ENCODE measurements around the gene CRTC1. TPM values are rescaled to one million over a fixed set of nuclear protein-coding genes. Genes with fewer than 3 reads are reported as not detected.
A peak's percentile ranks its signal among the peaks of the same experiment; 100 is the strongest.

CRTC1 gene
- total RNA-seq, 3 donors from 2014 or later = 11.5 to 15.1 (median 12.5) TPM

DNA sequence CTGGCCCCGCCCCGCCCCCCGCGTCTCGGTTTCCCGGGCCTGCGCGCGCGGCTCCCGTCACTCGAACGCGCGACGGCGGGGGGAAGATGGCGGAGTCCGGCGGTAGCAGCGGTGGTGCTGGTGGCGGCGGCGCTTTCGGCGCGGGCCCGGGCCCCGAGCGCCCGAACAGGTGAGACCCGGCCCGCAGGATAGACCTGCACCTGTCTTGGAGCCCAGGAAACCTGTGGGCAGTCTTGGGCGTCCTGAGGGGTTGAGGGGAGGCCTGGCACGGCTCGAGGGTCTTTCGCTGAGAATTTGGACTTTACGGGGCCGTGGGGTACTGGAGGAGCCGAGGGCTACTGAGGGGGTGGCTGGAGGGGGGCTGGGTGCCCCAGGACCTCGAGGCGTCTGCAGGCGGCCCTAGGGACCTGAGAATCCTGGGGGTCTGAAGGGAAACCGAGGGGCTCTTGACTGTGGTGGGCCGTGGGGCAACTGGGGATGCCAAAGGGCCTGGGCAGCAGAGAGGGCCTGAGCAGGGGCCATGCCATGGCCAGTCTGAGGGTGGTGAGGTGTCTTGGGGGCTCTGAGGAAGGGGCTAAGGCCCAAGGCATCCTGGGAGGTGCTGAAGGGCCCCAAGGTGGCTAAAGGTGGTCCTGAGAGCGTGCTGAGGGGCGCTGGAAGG lies 46.4 kb upstream of the CRTC1 start, which contains the start of gene KLHL26:
KLHL26 (plus strand) TSS at position 60 of the 661 bp plus-strand sequence; CDS start at position 87, 27 bp downstream.
- DNase-seq = no peak
- no peak for ATAC-seq
- no peaks in the 10 kb centered on the region for H3K9me3 ChIP-seq
- peaks cover 24% of the 10 kb centered on the region for H3K4me1 ChIP-seq (ENCODE audit: low read depth)
- no peaks in the 10 kb centered on the region for H3K36me3 ChIP-seq (ENCODE audit: low read depth)
- peak within 1 kb of the TSS; percentile 25 for H3K4me3 ChIP-seq
- intact Hi-C loops (cut with DNase I, micrococcal nuclease) = no loop called here
- no peak for TF ChIP-seq CTCF (IDR thresholded peaks at IDR 0.05)

GRCh38 chr19:18637673-18638630 lies 45.5 kb upstream of the CRTC1 start:
- Histone ChIP-seq H3K9me3 (no peaks in the 10 kb centered on the region), H3K4me3 (no peak overlapping the region), H3K36me3 (ENCODE audit: low read depth) (no peaks in the 10 kb centered on the region), H3K4me1 (ENCODE audit: low read depth) (peaks cover 24% of the 10 kb centered on the region)
- TF ChIP-seq CTCF (IDR thresholded peaks at IDR 0.05) = no peak
- intact Hi-C loops (cut with DNase I, micrococcal nuclease) = no loop called here
- DNase-seq = peak; percentile 67 to 71 (median 67)
- peak; percentile 43 for ATAC-seq

- intact Hi-C loops (cut with DNase I, micrococcal nuclease) = no loop called here
- ATAC-seq (no peak), DNase-seq (no peak)
- Histone ChIP-seq H3K4me1 (ENCODE audit: low read depth) (peaks cover 24% of the 10 kb centered on the region), H3K9me3 (no peaks in the 10 kb centered on the region), H3K36me3 (ENCODE audit: low read depth) (no peaks in the 10 kb centered on the region), H3K4me3 (no peak overlapping the region)
- no peak for TF ChIP-seq CTCF (IDR thresholded peaks at IDR 0.05)
Observed at GRCh38 chr19:18639706-18640243, 43.7 kb upstream of the CRTC1 start.

DNA sequence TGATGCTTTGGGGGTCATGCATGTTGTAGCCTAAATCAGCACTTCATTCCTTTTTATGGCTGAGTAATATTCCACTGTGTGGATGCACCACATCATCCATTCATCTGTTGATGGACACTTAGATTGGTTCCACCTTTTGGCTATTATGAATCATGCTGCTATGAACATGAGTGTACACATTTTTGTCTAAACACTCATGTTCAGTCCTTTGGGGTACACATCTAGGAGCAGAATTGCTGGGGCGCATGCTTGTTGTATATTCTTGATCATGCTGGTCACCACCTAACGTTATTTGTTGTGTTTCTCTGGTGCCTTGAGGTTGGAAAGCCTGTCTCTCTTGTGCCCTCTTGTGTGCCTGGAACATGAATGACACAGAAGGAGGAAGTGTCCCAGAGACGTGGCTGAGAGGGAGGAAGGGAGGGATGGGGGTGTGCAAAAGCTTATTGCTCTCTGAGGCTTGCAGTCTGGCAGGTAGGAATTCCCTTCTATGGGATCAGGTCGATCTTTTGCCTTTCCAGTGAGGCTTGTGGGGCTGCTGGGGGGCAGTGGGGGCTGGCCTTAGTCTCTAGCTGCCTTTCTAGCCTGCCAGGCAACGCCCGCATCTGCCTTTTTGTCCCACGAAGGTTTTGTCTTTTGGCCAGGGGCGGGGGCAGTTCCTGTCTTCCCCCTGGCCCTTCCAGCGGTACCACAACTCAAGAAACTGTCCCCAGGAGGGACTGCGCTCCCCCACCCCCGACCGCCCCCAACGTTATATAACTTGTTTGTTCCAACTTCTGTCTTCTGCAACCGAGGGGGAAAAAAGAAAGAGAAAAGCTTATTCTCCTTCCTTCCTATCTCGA lies 39.1 kb upstream of the CRTC1 start:
- Histone ChIP-seq H3K4me1 (ENCODE audit: low read depth) (peaks cover 7% of the 10 kb centered on the region), H3K36me3 (ENCODE audit: low read depth) (no peaks in the 10 kb centered on the region), H3K4me3 (no peak overlapping the region), H3K9me3 (no peaks in the 10 kb centered on the region)
- intact Hi-C loops (cut with DNase I, micrococcal nuclease) = no loop called here
- peak in 1 of 3 donors; percentile 36 for DNase-seq
- TF ChIP-seq CTCF (IDR thresholded peaks at IDR 0.05) = no peak
- ATAC-seq = peak; percentile 83

DNA sequence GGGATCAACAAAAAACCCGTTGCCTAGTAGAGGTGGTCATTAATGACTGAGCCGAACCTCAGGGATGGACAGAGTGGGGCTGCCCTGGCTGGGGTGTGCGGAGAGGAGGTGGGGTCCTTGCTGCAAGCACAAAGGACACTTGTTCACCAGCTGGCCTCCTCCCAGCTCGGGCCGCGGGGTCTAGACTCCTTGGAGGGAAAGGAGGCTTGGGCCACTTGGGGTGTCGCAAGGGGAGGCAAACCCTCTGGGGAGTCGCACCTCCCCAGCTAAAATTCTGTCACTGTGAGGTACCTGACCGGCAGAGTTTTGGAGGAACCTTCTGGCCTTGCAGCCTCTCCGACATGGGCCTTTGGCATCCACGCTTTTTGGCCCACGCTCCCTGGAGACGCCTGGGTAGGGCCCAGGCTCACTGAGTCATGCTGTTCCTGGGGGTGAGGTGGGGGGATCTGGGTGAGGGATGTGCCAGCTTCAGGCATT lies 38.4 kb upstream of the CRTC1 start:
- TF ChIP-seq CTCF (IDR thresholded peaks at IDR 0.05) = no peak
- ATAC-seq = no peak
- no peaks in the 10 kb centered on the region for H3K9me3 ChIP-seq
- no peaks in the 10 kb centered on the region for H3K36me3 ChIP-seq (ENCODE audit: low read depth)
- H3K4me3 ChIP-seq = no peak overlapping the region
- DNase-seq = no peak
- H3K4me1 ChIP-seq (ENCODE audit: low read depth) = peaks cover 7% of the 10 kb centered on the region
- intact Hi-C loops (cut with DNase I, micrococcal nuclease) = no loop called here
